ENCODE data around the gene PCDHA10.

Gene PCDHA10

DNA sequence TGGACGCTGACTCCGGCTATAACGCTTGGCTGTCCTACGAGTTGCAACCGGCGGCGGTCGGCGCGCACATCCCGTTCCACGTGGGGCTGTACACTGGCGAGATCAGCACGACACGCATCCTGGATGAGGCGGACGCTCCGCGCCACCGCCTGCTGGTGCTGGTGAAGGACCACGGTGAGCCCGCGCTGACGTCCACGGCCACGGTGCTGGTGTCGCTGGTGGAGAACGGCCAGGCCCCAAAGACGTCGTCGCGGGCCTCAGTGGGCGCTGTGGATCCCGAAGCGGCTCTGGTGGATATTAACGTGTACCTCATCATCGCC lies 21.5 kb downstream of the PCDHA10 start:
- TF ChIP-seq, protein P1, sequence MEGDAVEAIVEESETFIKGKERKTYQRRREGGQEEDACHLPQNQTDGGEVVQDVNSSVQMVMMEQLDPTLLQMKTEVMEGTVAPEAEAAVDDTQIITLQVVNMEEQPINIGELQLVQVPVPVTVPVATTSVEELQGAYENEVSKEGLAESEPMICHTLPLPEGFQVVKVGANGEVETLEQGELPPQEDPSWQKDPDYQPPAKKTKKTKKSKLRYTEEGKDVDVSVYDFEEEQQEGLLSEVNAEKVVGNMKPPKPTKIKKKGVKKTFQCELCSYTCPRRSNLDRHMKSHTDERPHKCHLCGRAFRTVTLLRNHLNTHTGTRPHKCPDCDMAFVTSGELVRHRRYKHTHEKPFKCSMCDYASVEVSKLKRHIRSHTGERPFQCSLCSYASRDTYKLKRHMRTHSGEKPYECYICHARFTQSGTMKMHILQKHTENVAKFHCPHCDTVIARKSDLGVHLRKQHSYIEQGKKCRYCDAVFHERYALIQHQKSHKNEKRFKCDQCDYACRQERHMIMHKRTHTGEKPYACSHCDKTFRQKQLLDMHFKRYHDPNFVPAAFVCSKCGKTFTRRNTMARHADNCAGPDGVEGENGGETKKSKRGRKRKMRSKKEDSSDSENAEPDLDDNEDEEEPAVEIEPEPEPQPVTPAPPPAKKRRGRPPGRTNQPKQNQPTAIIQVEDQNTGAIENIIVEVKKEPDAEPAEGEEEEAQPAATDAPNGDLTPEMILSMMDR (IDR thresholded peaks at IDR 0.05; ENCODE audit: low read depth, low read length): no peak
- DNase-seq (ENCODE audit: low read depth, low spot score): no peak
- H3K4me3 ChIP-seq (ENCODE audit: low read depth, low read length): no peak overlapping the region
- in situ Hi-C loops (cut with HindIII; ENCODE audit: low sequenced_read_pairs): no loop called here

GRCh38 chr5:140881889-140882590 lies 26.3 kb downstream of the PCDHA10 start, which contains the start of gene PCDHA13:
TSS of gene PCDHA13 (plus strand) at chr5:140882124. CDS start at chr5:140882269, 145 bp downstream.
- in situ Hi-C loops (cut with HindIII; ENCODE audit: low sequenced_read_pairs): no loop called here
- DNase-seq (ENCODE audit: low read depth, low spot score): no peak
- no peak within 1 kb of the TSS for H3K4me3 ChIP-seq (ENCODE audit: low read depth, low read length)
- TF ChIP-seq, protein P1 (IDR thresholded peaks at IDR 0.05; ENCODE audit: low read depth, low read length): no peak

DNA sequence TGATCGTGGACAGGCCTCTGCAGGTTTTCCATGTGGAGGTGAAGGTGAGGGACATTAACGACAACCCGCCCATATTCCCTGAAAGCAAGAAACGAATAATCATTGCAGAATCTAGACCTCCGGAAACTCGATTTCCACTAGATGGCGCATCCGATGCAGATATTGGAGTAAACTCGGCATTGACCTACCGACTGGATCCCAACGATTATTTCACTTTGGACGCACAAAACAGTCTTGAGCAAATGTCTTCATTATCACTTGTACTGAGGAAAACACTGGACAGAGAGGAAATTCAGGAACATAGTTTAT lies 26.8 kb downstream of the PCDHA10 start:
- TF ChIP-seq, protein P1 (IDR thresholded peaks at IDR 0.05; ENCODE audit: low read depth, low read length): no peak
- no peak for DNase-seq (ENCODE audit: low read depth, low spot score)
- in situ Hi-C loops (cut with HindIII; ENCODE audit: low sequenced_read_pairs): no loop called here
- H3K4me3 ChIP-seq (ENCODE audit: low read depth, low read length): no peak overlapping the region

DNA sequence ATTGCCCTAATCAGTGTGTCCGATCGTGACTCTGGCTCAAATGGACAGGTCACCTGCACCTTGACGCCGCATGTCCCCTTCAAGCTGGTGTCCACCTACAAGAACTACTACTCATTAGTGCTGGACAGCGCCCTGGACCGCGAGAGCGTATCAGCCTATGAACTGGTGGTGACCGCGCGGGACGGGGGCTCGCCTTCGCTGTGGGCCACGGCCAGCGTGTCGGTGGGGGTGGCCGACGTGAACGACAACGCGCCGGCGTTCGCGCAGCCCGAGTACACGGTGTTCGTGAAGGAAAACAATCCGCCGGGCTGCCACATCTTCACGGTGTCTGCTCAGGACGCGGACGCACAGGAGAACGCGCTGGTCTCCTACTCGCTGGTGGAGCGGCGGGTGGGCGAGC lies 27.7 kb downstream of the PCDHA10 start:
- DNase-seq (ENCODE audit: low read depth, low spot score): no peak

GRCh38 chr5:140883927-140884697 lies 28.4 kb downstream of the PCDHA10 start:
- DNase-seq (ENCODE audit: low read depth, low spot score): no peak
- in situ Hi-C loops (cut with HindIII; ENCODE audit: low sequenced_read_pairs): no loop called here
- H3K4me3 ChIP-seq (ENCODE audit: low read depth, low read length): no peak overlapping the region
- TF ChIP-seq, protein P1 (IDR thresholded peaks at IDR 0.05; ENCODE audit: low read depth, low read length): no peak

More for the DNA sequence above, 27.7 kb downstream of the PCDHA10 start:
- no peak overlapping the region for H3K4me3 ChIP-seq (ENCODE audit: low read depth, low read length)
- in situ Hi-C loops (cut with HindIII; ENCODE audit: low sequenced_read_pairs): no loop called here
- TF ChIP-seq, protein P1 (IDR thresholded peaks at IDR 0.05; ENCODE audit: low read depth, low read length): no peak

- in situ Hi-C loops (cut with HindIII; ENCODE audit: low sequenced_read_pairs): no loop called here
- no peak overlapping the region for H3K4me3 ChIP-seq (ENCODE audit: low read depth, low read length)
- TF ChIP-seq, protein P1 (IDR thresholded peaks at IDR 0.05; ENCODE audit: low read depth, low read length): no peak
- DNase-seq (ENCODE audit: low read depth, low spot score): no peak
These were observed 60.6 kb downstream of the PCDHA10 start for GRCh38 chr5:140916325-140916724.

Data from astrocyte of the spinal cord (primary cell).